ENCODE data around the gene LRPAP1.

DNA sequence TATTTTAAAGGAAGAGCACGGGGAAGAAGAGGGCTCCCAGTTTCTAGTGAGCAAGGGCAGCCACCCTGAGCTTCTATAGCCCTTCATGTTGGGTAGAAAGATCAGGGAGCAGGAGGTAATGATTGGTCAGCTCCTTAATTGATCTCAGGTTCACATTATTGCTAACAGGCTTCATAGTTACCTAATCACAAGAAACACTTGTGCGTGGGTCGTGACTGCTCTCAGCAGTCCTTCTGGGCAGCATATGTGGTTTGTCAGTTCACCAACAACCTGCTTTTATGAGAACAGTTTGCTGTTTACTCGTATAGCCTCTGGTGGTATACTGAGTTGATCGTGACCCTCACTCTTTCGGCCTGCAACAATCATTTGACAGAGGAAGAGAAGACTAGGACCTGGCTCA, 73.9 kb downstream of the LRPAP1 start:
- no peak for TF ChIP-seq POLR2AphosphoS5 (IDR thresholded peaks at IDR 0.05; ENCODE audit: low read depth, low read length)
- TF ChIP-seq, protein P1, sequence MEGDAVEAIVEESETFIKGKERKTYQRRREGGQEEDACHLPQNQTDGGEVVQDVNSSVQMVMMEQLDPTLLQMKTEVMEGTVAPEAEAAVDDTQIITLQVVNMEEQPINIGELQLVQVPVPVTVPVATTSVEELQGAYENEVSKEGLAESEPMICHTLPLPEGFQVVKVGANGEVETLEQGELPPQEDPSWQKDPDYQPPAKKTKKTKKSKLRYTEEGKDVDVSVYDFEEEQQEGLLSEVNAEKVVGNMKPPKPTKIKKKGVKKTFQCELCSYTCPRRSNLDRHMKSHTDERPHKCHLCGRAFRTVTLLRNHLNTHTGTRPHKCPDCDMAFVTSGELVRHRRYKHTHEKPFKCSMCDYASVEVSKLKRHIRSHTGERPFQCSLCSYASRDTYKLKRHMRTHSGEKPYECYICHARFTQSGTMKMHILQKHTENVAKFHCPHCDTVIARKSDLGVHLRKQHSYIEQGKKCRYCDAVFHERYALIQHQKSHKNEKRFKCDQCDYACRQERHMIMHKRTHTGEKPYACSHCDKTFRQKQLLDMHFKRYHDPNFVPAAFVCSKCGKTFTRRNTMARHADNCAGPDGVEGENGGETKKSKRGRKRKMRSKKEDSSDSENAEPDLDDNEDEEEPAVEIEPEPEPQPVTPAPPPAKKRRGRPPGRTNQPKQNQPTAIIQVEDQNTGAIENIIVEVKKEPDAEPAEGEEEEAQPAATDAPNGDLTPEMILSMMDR (IDR thresholded peaks at IDR 0.05 in 2 of 3, conservative IDR thresholded peaks at IDR 0.05 in 1 of 3; ENCODE audit: borderline replicate concordance in 1 of 3, insufficient read depth in 1 of 3, low read depth in 2 of 3, low read length in 2 of 3) = no peak
- no peak for TF ChIP-seq EZH2 (IDR thresholded peaks at IDR 0.05)
- TF ChIP-seq EGR1 (IDR thresholded peaks at IDR 0.05; ENCODE audit: low read depth) = no peak
- TF ChIP-seq CBX3 (IDR thresholded peaks at IDR 0.05; ENCODE audit: low read depth) = no peak
- no peak for TF ChIP-seq POLR2A (IDR thresholded peaks at IDR 0.05; ENCODE audit: borderline replicate concordance, extremely low read depth, insufficient read depth, insufficient read length)
- no peak for TF ChIP-seq RAD21 (IDR thresholded peaks at IDR 0.05; ENCODE audit: low read depth)
- no peak for TF ChIP-seq EZH2phosphoT487 (IDR thresholded peaks at IDR 0.05; ENCODE audit: borderline replicate concordance)

Measured in HCT116 (cell line).